ENCODE measurements around the gene DYRK1A. TPM values are rescaled to one million over a fixed set of nuclear protein-coding genes. Genes with fewer than 3 reads are reported as not detected.

Gene DYRK1A
- total and polyA plus RNA-seq, 10 of the 15 experiments (the other 5 are each of a cell fraction or from before 2014, with no cell fraction given), result 2.4 to 68.6 (median 30.7) TPM

- Histone ChIP-seq H3K4me1 (ENCODE audit: control insufficient read depth, insufficient read depth, low read length) (peaks cover 8% of the 10 kb centered on the region), H3K9ac (ENCODE audit: control insufficient read depth, insufficient read depth, low read length) (no peak overlapping the region), H3K27me3 (replicated peaks in 1 of 2; ENCODE audit: control insufficient read depth in 2 of 2, insufficient read depth in 2 of 2, low read length in 1 of 2) (no peaks in the 10 kb centered on the region), H2AFZ (ENCODE audit: control insufficient read depth, low read depth, low read length) (no peak overlapping the region), H3K4me3 (no peak overlapping the region), H4K20me1 (ENCODE audit: control insufficient read depth, insufficient read depth) (no peaks in the 10 kb centered on the region), H3K36me3 (ENCODE audit: control insufficient read depth in 2 of 2, insufficient read depth in 2 of 2, low read length in 1 of 2) (peaks cover 11 to 31% of the 10 kb centered on the region in 2 experiments; a peak in 3 of 4 replicates), H3K27ac (ENCODE audit: control insufficient read depth, insufficient read depth) (no peak overlapping the region), H3K9me3 (replicated peaks; ENCODE audit: control insufficient read depth, insufficient read depth, low read length) (no peaks in the 10 kb centered on the region), H3K79me2 (ENCODE audit: control insufficient read depth, insufficient read depth, low read length) (no peaks in the 10 kb centered on the region; the same call in 1 of the 2 replicates), H3K4me2 (ENCODE audit: control insufficient read depth, insufficient read depth) (no peak overlapping the region)
- 80% methylated on average over 5 of the region's 5 CpGs for WGBS (ENCODE audit: insufficient coverage, insufficient replicate concordance, low lambda C conversion rate, missing lambda C conversion rate)
- POLR2A ChIA-PET, result no interaction called here
- in situ Hi-C loops (cut with MboI) (no loop called here), intact Hi-C loops (cut with micrococcal nuclease; ENCODE audit: unreplicated experiment) (no loop called here)
- FAIRE-seq, result no peak
- no peak for DNase-seq (ENCODE audit: low read depth, low spot score)
- RAD21 ChIA-PET (ENCODE audit: unreplicated experiment), result no interaction called here
- SMC1A ChIA-PET (ENCODE audit: uncharacterized antibody, unreplicated experiment), result no interaction called here
- BruUV-seq (replicated peaks), result no TSS peak
- CTCF ChIA-PET, result interaction anchor here (1.4 kb wide), 1 partner anchor 41 kb away, joined by 4 read pairs; no protein-coding TSS in a partner anchor
- TF ChIP-seq KAT2A (conservative IDR thresholded peaks at IDR 0.05; ENCODE audit: control insufficient read depth, low read depth, low read length) (no peak), POLR2AphosphoS2 (IDR thresholded peaks at IDR 0.05; ENCODE audit: low read depth, low read length) (no peak), SIX5 (IDR thresholded peaks at IDR 0.05; ENCODE audit: low read depth, low read length, severe bottlenecking) (no peak), ZNF207 (IDR thresholded peaks at IDR 0.05; ENCODE audit: borderline replicate concordance) (no peak), PAX8 (IDR thresholded peaks at IDR 0.05) (no peak), SMAD5 (IDR thresholded peaks at IDR 0.05; ENCODE audit: low read depth) (no peak), PAX5 (IDR thresholded peaks at IDR 0.05; ENCODE audit: borderline replicate concordance, low read depth, low read length) (no peak), ELK1 (IDR thresholded peaks at IDR 0.05; ENCODE audit: low read depth, low read length) (no peak), MTA2 (IDR thresholded peaks at IDR 0.05; ENCODE audit: low read depth) (no peak), CBX5 (IDR thresholded peaks at IDR 0.05; ENCODE audit: low read depth) (no peak), CHD1 (IDR thresholded peaks at IDR 0.05; ENCODE audit: low read depth, low read length) (no peak)
- ATAC-seq, result no peak
These were observed 137.4 kb downstream of the DYRK1A start for GRCh38 chr21:37503848-37504467.

All from GM12878 (cell line).